BJ (cell line): ENCODE measurements around the gene ZNF846. TPM values are rescaled to one million over a fixed set of nuclear protein-coding genes. Genes with fewer than 3 reads are reported as not detected.
"Not testable (repeated sequence)": the region's sequence is repeated elsewhere in the genome, so short reads cannot be mapped to it uniquely, and the experiment has no call there.

Experiments
- CTCF ChIA-PET: fragments of 350-600 bp; formaldehyde crosslinking; extraction: SDS; loops from one replicate; lab custom pipeline; 2021; ENCODE audit warnings: antibody characterized with exemption, inconsistent platforms; lab: Yijun Ruan, JAX
- POLR2A ChIA-PET: fragments of 300-600 bp; sonication (Branson Sonifier 250); formaldehyde crosslinking; extraction: SDS; loops from one replicate; lab custom pipeline; 2021; ENCODE audit warnings: antibody characterized with exemption; lab: Charles Lee
- DNase-seq: peaks from one replicate; pipeline ENCODE4 v3.0.0-alpha.2; 2011; ENCODE audit warnings: low read depth
- H3K27me3 ChIP-seq: 2 replicates; pipeline ENCODE4 v1.6.0; 2011; ENCODE audit warnings: low read length; ENCODE audit not compliant: control insufficient read depth, insufficient read depth
- H3K36me3 ChIP-seq: 2 replicates; pipeline ENCODE4 v1.5.1; 2011; ENCODE audit warnings: low read length; ENCODE audit not compliant: control insufficient read depth, insufficient read depth
- H3K4me3 ChIP-seq: 2 replicates; pipeline ENCODE4 v1.5.1; 2011; ENCODE audit warnings: low read depth, mild to moderate bottlenecking, control low read depth, low read length
- CTCF ChIP-seq: IDR thresholded peaks from 2 replicates; pipeline ENCODE4 v1.5.1; 2011; ENCODE audit warnings: low read depth, mild to moderate bottlenecking, control low read depth, inconsistent platforms, low read length, moderate library complexity; ENCODE audit not compliant: insufficient read depth
- polyA plus RNA-seq: library from polyadenylated mRNA; depleted of rRNA; stranded (reverse); fragments of >200 nt; gene quantifications from 2 replicates; pipeline ENCODE4 v1.2.3, GENCODE V29; 2011

The ZNF846 gene
- polyA plus RNA-seq, 1 experiment, result 3.6 TPM

GRCh38 chr19:9786819-9787218 lies 18.3 kb upstream of the ZNF846 start:
- DNase-seq, result no peak
- Histone ChIP-seq H3K4me3 (no peak overlapping the region), H3K36me3 (no peaks in the 10 kb centered on the region), H3K27me3 (no peaks in the 10 kb centered on the region)
- TF ChIP-seq CTCF, result no peak
- ChIA-PET POLR2A (no interaction called here), CTCF (no interaction called here)

- ChIA-PET CTCF (no interaction called here), POLR2A (no interaction called here)
- Histone ChIP-seq H3K4me3 (peak overlapping the region; percentile 94), H3K36me3 (no peaks in the 10 kb centered on the region), H3K27me3 (no peaks in the 10 kb centered on the region)
- no peak for TF ChIP-seq CTCF
- DNase-seq, result no peak
These were observed 17.8 kb upstream of the ZNF846 start for GRCh38 chr19:9786342-9786741.

GRCh38 chr19:9785367-9786331 lies 17.1 kb upstream of the ZNF846 start:
- Histone ChIP-seq H3K27me3 (no peaks in the 10 kb centered on the region), H3K36me3 (no peaks in the 10 kb centered on the region), H3K4me3 (peak overlapping the region; percentile 94)
- TF ChIP-seq CTCF, result no peak
- peak; percentile 52 for DNase-seq
- ChIA-PET CTCF (no interaction called here), POLR2A (no interaction called here)

GRCh38 chr19:9784163-9784496 lies 15.6 kb upstream of the ZNF846 start:
- H3K4me3 ChIP-seq, POLR2A ChIA-PET, CTCF ChIA-PET, DNase-seq, H3K27me3 ChIP-seq, H3K36me3 ChIP-seq: not testable (repeated sequence)

GRCh38 chr19:9782338-9782737 lies 13.8 kb upstream of the ZNF846 start:
- Histone ChIP-seq H3K27me3 (no peaks in the 10 kb centered on the region), H3K4me3 (no peak overlapping the region), H3K36me3 (no peaks in the 10 kb centered on the region)
- ChIA-PET CTCF (no interaction called here), POLR2A (no interaction called here)
- no peak for TF ChIP-seq CTCF
- DNase-seq, result no peak
